SK-N-MC (cell line): Measurements from ENCODE around the gene PIK3R2.

Experiments
- DNase-seq: peaks from one replicate; pipeline ENCODE4 v3.0.0-alpha.2; 2011; ENCODE audit warnings: low read depth, low spot score
- H3K27ac ChIP-seq: fragments of 200-600 bp; sonication (generic); 2 replicates; pipeline ENCODE4 v1.5.1; 2016; ENCODE audit warnings: mixed run types
- H3K36me3 ChIP-seq: fragments of 200-600 bp; sonication (generic); 2 replicates; pipeline ENCODE4 v1.6.1; 2017; ENCODE audit warnings: antibody characterized with exemption, low read length, mixed read lengths; ENCODE audit not compliant: insufficient read depth
- H3K4me3 ChIP-seq: fragments of 200-600 bp; sonication (generic); 2 replicates; pipeline ENCODE4 v1.5.1; 2016
- H3K9ac ChIP-seq: fragments of 200-600 bp; sonication (generic); 2 replicates; pipeline ENCODE4 v1.8.0; 2017; ENCODE audit warnings: mixed run types, mixed read lengths; ENCODE audit not compliant: insufficient read length
- H3K9me3 ChIP-seq: fragments of 200-600 bp; sonication (generic); 2 replicates; pipeline ENCODE4 v1.6.1; 2017; ENCODE audit warnings: low read depth, mild to moderate bottlenecking, antibody characterized with exemption, low read length, moderate library complexity, mixed read lengths
- EZH2 ChIP-seq: fragments of 200-600 bp; sonication (generic); IDR thresholded peaks from one replicate; pipeline ENCODE4 v1.6.1; 2017; ENCODE audit warnings: antibody characterized with exemption
- FOXP2 ChIP-seq: optimal IDR thresholded peaks from 2 replicates; pipeline ENCODE3; 2011; ENCODE audit warnings: mild to moderate bottlenecking, moderate library complexity; ENCODE audit not compliant: insufficient read depth; ENCODE audit errors: extremely low read length, control extremely low read depth
- POLR2AphosphoS5 ChIP-seq: IDR thresholded peaks from 2 replicates; pipeline ENCODE4 v1.6.1; 2012; ENCODE audit warnings: mild to moderate bottlenecking, low read depth, low read length, borderline replicate concordance

PIK3R2 gene

GRCh38 chr19:18144361-18144760, 8.6 kb upstream of the PIK3R2 start:
- TF ChIP-seq EZH2 (no peak), POLR2AphosphoS5 (no peak), FOXP2 (no peak)
- no peak overlapping the region for H3K27ac ChIP-seq
- no peak overlapping the region for H3K9ac ChIP-seq
- H3K36me3 ChIP-seq: peaks cover 15% of the 10 kb centered on the region; the same call in 1 of the 2 replicates
- DNase-seq: no peak
- no peak overlapping the region for H3K4me3 ChIP-seq
- H3K9me3 ChIP-seq: no peaks in the 10 kb centered on the region

DNA sequence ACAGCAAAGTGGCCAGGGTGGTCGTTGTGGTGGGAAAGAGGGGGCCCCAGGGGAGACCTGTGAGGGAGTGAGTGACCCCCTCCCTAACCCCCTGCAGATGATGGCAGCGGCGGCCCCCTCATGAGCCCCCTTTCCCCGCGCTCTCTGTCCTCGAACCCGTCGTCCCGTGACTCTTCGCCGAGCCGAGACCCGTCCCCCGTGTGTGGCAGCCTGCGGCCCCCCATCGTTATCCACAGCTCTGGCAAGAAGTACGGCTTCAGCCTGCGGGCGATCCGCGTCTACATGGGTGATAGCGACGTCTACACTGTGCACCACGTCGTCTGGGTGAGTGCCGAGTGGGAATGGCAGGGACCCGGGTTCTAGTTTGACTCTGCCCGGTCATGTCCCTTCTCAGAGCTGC, 8.1 kb upstream of the PIK3R2 start:
- Histone ChIP-seq H3K4me3 (no peak overlapping the region), H3K36me3 (peaks cover 15% of the 10 kb centered on the region; the same call in 1 of the 2 replicates)
- no peak for TF ChIP-seq POLR2AphosphoS5
- no peak for TF ChIP-seq FOXP2
- no peak for TF ChIP-seq EZH2

DNA sequence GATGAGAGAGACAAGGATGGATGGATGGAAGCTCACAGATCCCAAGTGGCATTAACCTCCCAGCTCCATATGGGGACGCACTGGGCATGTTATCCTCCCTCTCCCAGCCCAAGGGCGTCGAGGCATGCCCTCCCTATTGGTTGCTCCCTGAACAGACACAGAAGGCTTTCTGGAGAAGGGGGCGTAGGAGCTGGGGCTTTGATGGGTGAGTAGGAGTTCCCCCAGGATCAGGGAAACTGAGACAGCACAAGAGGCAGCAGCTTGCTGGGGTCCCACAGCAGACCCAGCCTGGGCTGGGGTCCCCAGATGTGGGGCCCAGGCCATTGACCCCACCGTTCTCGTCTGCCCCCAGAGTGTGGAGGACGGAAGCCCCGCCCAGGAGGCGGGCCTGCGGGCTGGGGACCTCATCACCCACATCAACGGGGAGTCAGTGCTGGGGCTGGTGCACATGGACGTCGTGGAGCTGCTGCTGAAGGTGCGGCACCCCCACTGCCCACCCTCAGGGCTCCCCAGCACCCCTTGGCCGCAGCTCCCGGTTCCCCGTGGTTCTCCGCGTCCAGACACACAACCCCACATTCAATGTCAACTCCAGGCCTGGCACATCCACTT, 7.5 kb upstream of the PIK3R2 start:
- peaks cover 13% of the 10 kb centered on the region; the same call in 1 of the 2 replicates for H3K36me3 ChIP-seq
- DNase-seq: no peak

More for the DNA sequence above, 8.1 kb upstream of the PIK3R2 start:
- H3K9ac ChIP-seq: no peak overlapping the region
- no peaks in the 10 kb centered on the region for H3K9me3 ChIP-seq
- no peak overlapping the region for H3K27ac ChIP-seq
- no peak for DNase-seq

DNA sequence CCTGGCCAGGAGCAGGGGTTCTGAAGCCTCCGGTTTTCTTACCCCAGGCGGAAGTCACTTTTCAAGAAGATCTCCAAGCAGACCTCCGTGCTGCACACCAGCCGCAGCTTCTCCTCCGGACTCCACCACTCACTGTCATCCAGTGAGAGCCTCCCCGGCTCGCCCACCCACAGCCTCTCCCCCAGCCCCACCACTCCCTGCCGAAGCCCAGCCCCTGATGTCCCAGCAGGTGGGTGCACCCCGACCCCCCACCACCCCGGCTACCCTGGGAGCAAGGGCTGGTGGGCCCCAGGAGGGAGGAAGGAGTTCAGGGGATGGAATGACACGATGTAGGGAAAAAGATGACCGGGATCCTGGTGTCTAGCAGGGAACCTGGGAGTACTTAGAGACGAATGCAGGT, 5.6 kb upstream of the PIK3R2 start:
- no peak for TF ChIP-seq EZH2
- no peak for TF ChIP-seq FOXP2
- no peak for TF ChIP-seq POLR2AphosphoS5
- no peaks in the 10 kb centered on the region for H3K9me3 ChIP-seq
- no peak overlapping the region for H3K4me3 ChIP-seq
- H3K36me3 ChIP-seq: peaks cover 8% of the 10 kb centered on the region; the same call in 1 of the 2 replicates
- DNase-seq: no peak
- H3K9ac ChIP-seq: no peak overlapping the region
- H3K27ac ChIP-seq: no peak overlapping the region

More for the DNA sequence above, 7.5 kb upstream of the PIK3R2 start:
- H3K27ac ChIP-seq: no peak overlapping the region
- no peak for TF ChIP-seq POLR2AphosphoS5
- no peak for TF ChIP-seq EZH2
- no peak for TF ChIP-seq FOXP2
- H3K4me3 ChIP-seq: no peak overlapping the region
- H3K9me3 ChIP-seq: no peaks in the 10 kb centered on the region
- H3K9ac ChIP-seq: no peak overlapping the region

GRCh38 chr19:18149596-18149975, 3.4 kb upstream of the PIK3R2 start:
- no peak overlapping the region for H3K4me3 ChIP-seq
- DNase-seq: no peak
- no peaks in the 10 kb centered on the region for H3K9me3 ChIP-seq
- H3K9ac ChIP-seq: no peak overlapping the region
- H3K36me3 ChIP-seq: no peaks in the 10 kb centered on the region; the same call in 1 of the 2 replicates
- no peak for TF ChIP-seq FOXP2
- no peak for TF ChIP-seq EZH2
- H3K27ac ChIP-seq: no peak overlapping the region

DNA sequence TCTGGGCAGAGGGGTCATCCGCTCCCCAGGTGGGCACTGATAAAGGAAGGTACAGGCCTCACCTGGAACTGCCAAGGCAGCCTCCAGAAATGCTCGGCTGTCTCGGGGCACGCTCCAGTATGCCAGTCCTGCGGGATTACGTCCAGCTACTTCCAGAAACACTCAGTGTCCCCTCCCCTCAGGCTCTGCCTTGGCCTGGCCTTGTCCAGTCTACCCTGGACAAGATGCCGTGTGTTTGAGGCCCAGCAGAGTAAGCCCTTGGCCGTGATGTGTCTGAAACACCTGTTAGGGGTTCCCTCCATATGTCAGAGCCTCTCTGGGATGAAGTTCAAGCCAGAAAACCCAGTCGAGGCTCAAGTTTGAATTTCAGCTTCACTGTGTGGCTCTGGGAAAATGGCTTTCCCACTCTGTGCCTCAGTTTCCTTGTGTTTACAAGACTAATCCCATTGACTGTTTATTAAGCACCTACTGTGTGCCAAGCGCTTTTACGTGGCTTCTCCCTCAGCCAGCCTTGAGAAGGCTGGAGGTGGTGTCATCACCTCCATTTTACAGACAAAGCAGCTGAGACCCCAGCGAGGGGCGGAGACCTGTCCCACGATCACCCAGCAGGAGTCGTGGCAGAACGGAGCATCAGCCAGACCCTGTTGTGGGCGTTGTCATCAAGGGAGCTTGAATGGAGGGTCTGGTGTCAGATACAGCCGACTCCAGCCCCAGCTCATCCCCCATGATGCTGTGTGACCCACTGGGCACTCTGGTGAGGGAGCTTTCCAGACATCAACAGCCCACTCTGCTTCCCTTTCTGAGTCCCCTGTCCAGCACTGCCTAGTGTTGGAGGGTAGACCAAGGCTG, 2.0 kb upstream of the PIK3R2 start:
- DNase-seq: no peak
- H3K9ac ChIP-seq: no peak overlapping the region
- TF ChIP-seq EZH2: no peak
- no peak for TF ChIP-seq FOXP2
- no peak for TF ChIP-seq POLR2AphosphoS5
- H3K36me3 ChIP-seq: no peaks in the 10 kb centered on the region; the same call in 1 of the 2 replicates
- no peak overlapping the region for H3K4me3 ChIP-seq
- no peaks in the 10 kb centered on the region for H3K9me3 ChIP-seq
- H3K27ac ChIP-seq: 0 out of 2 replicates have a peak overlapping the region, but pooled peaks have one; percentile 95

GRCh38 chr19:18152442-18152816, 534 bp upstream of the PIK3R2 start:
- peak overlapping the region; percentile 95 for H3K9ac ChIP-seq
- TF ChIP-seq FOXP2 (no peak), POLR2AphosphoS5 (no peak)
- H3K9me3 ChIP-seq: no peaks in the 10 kb centered on the region
- peak overlapping the region; percentile 95 for H3K27ac ChIP-seq
- H3K36me3 ChIP-seq: no peaks in the 10 kb centered on the region; the same call in 1 of the 2 replicates
- peak; percentile 90 for DNase-seq
- H3K4me3 ChIP-seq: peak overlapping the region; percentile 95

DNA sequence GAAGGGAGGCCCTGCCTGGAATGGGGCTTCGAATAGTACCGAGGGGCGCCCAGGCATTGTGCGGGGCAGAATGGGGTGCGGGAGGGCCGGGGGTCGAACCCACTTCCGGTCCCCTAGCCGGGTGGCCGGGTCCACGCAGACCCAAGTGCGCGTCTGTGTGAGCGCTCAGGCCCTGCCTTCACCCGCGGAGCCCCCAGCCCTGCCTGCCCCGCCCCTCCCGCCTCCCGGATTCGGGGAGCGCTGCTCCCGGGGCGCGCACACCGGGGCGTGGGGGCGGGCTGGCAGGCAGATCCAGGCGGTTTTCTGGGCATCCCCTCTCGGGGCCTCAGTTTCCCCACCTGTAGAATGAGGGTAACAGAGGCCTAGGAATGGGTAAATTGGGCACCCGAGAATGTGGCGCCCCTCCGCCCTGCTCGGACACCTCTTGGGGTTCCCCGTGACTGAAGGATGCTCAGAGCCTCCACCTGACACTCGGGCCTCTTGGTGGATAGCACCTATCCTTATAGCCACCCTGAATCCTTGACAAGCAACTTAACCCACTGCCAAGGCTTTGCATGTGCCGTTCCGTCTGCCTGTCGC, 682 bp downstream of the PIK3R2 start:
- no peaks in the 10 kb centered on the region for H3K9me3 ChIP-seq
- peak overlapping the region; percentile 94 for H3K9ac ChIP-seq
- no peak for TF ChIP-seq EZH2
- no peak for TF ChIP-seq POLR2AphosphoS5
- no peak for TF ChIP-seq FOXP2
- H3K4me3 ChIP-seq: peak overlapping the region; percentile 95
- DNase-seq: no peak
- H3K36me3 ChIP-seq: no peaks in the 10 kb centered on the region; the same call in 1 of the 2 replicates
- H3K27ac ChIP-seq: 0 out of 2 replicates have a peak overlapping the region, but pooled peaks have one; percentile 50
